Parathyroid adenoma (tissue), 2 donors: ENCODE measurements around the gene LFNG.

Experiments used
- H2AFZ ChIP-seq: fragments of 300-600 bp; sonication (generic); one replicate; pipeline ENCODE4 v1.7.0; 2017; ENCODE audit warnings: antibody characterized with exemption, mild to moderate bottlenecking
- H3K27ac ChIP-seq: fragments of 300-600 bp; sonication (generic); one replicate; pipeline ENCODE4 v1.7.0; 2017
- H3K27me3 ChIP-seq: fragments of 300-600 bp; sonication (generic); one replicate; pipeline ENCODE4 v1.7.0; 2017; ENCODE audit warnings: low read length; ENCODE audit not compliant: control insufficient read depth, insufficient read depth
- H3K36me3 ChIP-seq: fragments of 300-600 bp; sonication (generic); one replicate; pipeline ENCODE4 v1.7.0; 2017; ENCODE audit warnings: low read length; ENCODE audit not compliant: control insufficient read depth, insufficient read depth
- H3K4me1 ChIP-seq: fragments of 300-600 bp; sonication (generic); one replicate; pipeline ENCODE4 v1.7.0; 2017; ENCODE audit warnings: control low read depth
- H3K4me2 ChIP-seq: fragments of 300-600 bp; sonication (generic); one replicate; pipeline ENCODE4 v1.7.0; 2017; ENCODE audit warnings: low read length
- H3K4me3 ChIP-seq: fragments of 300-600 bp; sonication (generic); one replicate; pipeline ENCODE4 v1.7.0; 2017; ENCODE audit warnings: low read depth, low read length
- H3K79me2 ChIP-seq: fragments of 300-600 bp; sonication (generic); one replicate; pipeline ENCODE4 v1.7.0; 2017; ENCODE audit warnings: control low read depth
- H3K9ac ChIP-seq: fragments of 300-600 bp; sonication (generic); one replicate; pipeline ENCODE4 v1.7.0; 2017; ENCODE audit warnings: mild to moderate bottlenecking
- H3K9me3 ChIP-seq: fragments of 300-600 bp; sonication (generic); one replicate; pipeline ENCODE4 v1.7.0; 2017; ENCODE audit warnings: low read length; ENCODE audit not compliant: control insufficient read depth
- CTCF ChIP-seq: fragments of 300-600 bp; sonication (generic); IDR thresholded peaks from one replicate; pipeline ENCODE4 v1.7.0; 2017; ENCODE audit warnings: antibody characterized with exemption, mild to moderate bottlenecking
- donor health status: primary hyperparathyroidism.

LFNG gene

GRCh38 chr7:2472739-2473138 lies 46.8 kb upstream of the LFNG start:
- no peak overlapping the region for H3K9ac ChIP-seq
- no peak for TF ChIP-seq CTCF
- H3K4me1 ChIP-seq = peaks cover 7% of the 10 kb centered on the region
- H3K9me3 ChIP-seq = no peaks in the 10 kb centered on the region
- no peak overlapping the region for H3K27ac ChIP-seq
- no peak overlapping the region for H3K4me3 ChIP-seq
- no peaks in the 10 kb centered on the region for H3K36me3 ChIP-seq
- H3K4me2 ChIP-seq = no peak overlapping the region
- H3K27me3 ChIP-seq = peaks cover 3% of the 10 kb centered on the region
- H3K79me2 ChIP-seq = no peaks in the 10 kb centered on the region
- H2AFZ ChIP-seq = no peak overlapping the region

DNA sequence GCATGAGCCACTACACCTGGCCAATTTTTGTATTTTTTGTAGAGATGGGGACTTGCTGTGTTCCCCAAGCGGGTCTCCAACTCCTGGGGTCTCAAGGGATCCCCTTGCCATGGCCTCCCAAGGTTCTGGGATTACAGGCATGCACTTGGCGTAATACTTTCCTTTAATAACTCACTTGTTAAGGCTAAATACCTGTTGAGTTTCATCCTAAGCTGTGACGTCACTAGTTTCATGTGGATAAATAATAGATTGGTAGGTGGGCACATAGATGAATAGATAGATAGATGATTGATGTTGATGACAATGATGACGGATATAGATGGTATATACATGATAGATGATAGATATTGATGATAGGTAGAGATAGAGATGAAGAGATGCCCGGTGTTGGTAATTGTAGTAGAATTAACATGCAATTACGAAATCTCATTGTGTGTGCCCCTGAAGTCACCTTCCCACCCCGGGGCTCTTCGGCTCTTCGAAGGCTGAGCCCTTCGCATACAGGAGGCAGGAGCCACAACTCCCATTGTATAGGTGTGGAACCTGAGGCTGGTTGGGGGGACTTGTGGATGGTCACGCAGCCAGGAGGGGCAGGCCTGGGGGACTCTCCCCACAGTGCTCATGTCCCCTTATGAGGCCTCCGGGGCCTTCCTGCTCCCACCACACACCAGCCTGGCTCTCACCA lies 45.9 kb upstream of the LFNG start:
- H3K36me3 ChIP-seq = no peaks in the 10 kb centered on the region
- H2AFZ ChIP-seq = no peak overlapping the region
- no peak overlapping the region for H3K27ac ChIP-seq
- no peak overlapping the region for H3K4me2 ChIP-seq
- TF ChIP-seq CTCF = no peak
- no peaks in the 10 kb centered on the region for H3K79me2 ChIP-seq
- no peaks in the 10 kb centered on the region for H3K9me3 ChIP-seq
- H3K9ac ChIP-seq = no peak overlapping the region
- H3K4me1 ChIP-seq = peaks cover 6% of the 10 kb centered on the region
- H3K27me3 ChIP-seq = peaks cover 9% of the 10 kb centered on the region
- no peak overlapping the region for H3K4me3 ChIP-seq

DNA sequence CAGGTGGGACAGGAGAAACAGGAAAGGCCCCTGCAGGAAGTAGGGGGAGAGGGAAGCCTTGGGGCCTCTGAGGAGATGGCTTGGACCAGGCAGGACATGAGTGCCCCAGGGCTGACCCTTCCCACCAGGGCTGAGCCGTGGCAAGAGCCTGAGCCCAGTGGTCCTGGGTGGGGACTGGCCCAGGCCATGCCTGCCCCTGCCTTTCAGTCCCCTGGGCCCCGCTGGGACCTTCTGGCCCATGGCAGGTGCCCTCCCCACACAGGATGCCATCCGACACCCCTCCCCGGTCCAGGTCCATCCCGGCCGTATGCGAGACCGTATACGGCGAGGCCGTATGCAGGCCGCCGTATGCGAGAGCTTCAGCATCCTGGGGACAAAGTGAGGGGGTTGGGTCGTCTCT lies 45.4 kb upstream of the LFNG start:
- TF ChIP-seq CTCF = no peak
- Histone ChIP-seq H3K36me3 (no peaks in the 10 kb centered on the region), H3K9me3 (no peaks in the 10 kb centered on the region), H3K79me2 (no peaks in the 10 kb centered on the region), H3K4me3 (no peak overlapping the region), H3K27ac (no peak overlapping the region), H2AFZ (no peak overlapping the region), H3K4me1 (peaks cover under 1% of the 10 kb centered on the region), H3K4me2 (no peak overlapping the region), H3K9ac (no peak overlapping the region), H3K27me3 (peaks cover 9% of the 10 kb centered on the region)

DNA sequence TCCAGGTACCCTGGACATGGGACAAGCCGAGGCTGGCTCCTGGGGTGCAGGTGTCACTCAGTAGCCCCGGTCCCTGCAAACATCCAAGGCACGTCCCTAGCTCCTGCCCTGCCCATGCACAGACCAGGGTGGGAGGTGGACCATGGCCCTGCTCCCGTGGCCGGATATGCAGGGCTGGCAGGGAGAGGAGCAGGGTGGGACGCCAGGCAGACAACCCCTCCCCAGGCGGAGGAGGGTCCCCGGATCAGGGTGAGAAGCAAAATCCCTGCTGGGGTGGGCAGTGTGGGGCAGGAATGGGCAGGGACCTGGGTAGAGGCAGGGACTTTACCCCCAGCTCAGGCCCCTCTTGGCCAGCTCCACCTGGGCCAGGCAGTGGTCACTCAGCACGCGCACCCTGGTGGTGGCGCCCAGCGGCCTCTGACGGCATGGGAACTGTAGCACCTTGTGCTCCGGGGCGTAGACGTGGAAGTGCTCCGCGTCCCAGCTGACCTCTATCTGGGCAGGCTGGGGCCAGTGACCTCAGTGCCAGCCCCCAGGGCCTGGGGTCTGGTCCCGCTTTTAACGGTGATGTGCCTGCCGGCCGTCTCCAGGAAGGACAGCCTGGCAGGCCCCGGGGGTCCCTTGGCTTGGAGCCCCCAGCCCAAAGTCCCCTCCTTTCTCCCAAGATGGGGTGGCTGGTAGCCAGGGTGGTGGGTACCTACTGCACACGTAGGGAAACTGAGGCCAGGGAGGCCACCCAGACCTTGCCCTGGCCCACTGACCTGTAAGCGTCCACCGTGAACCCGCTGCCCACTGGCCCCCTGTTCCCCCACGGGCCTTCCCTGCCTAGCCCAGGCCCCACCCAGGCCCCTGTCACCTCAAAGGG lies 44.5 kb upstream of the LFNG start:
- no peak overlapping the region for H3K4me2 ChIP-seq
- H3K4me1 ChIP-seq = no peaks in the 10 kb centered on the region
- no peaks in the 10 kb centered on the region for H3K79me2 ChIP-seq
- H2AFZ ChIP-seq = no peak overlapping the region
- H3K27ac ChIP-seq = no peak overlapping the region
- no peak overlapping the region for H3K9ac ChIP-seq
- H3K36me3 ChIP-seq = no peaks in the 10 kb centered on the region
- no peaks in the 10 kb centered on the region for H3K9me3 ChIP-seq
- H3K27me3 ChIP-seq = peaks cover 9% of the 10 kb centered on the region
- TF ChIP-seq CTCF = no peak
- H3K4me3 ChIP-seq = no peak overlapping the region
